HEK293 (cell line): ENCODE data around the gene SSU72.

ENCODE experiments used
- CTCF ChIA-PET: fragments of 350-600 bp; formaldehyde crosslinking; extraction: SDS; loops from one replicate; lab custom pipeline; 2021; ENCODE audit warnings: antibody characterized with exemption; lab: Yijun Ruan, JAX
- POLR2A ChIA-PET: fragments of 300-600 bp; formaldehyde crosslinking; extraction: SDS; loops from one replicate; lab custom pipeline; 2020; ENCODE audit warnings: antibody characterized with exemption, inconsistent platforms; lab: Yijun Ruan, JAX
- H3K27ac ChIP-seq: fragments of 200-500 bp; sonication (Bioruptor generic); 2 replicates; pipeline ENCODE4 v1.5.1; 2014; ENCODE audit warnings: low read depth, low read length, control low read depth, inconsistent platforms; ENCODE audit errors: extremely low read depth
- H3K36me3 ChIP-seq, 2 experiments: fragments of 200-500 bp in 1 of 2; sonication (Bioruptor generic) in 1 of 2; 1 replicate in 1 of 2; 2 replicates in 1 of 2; pipeline ENCODE4 v1.5.1; 2014 to 2017; ENCODE audit warnings: inconsistent platforms in 2 of 2, low read length in 2 of 2; ENCODE audit not compliant: control insufficient read depth in 2 of 2, insufficient read depth in 1 of 2
- H3K4me1 ChIP-seq: fragments of 200-500 bp; sonication (Bioruptor generic); 2 replicates; pipeline ENCODE4 v1.5.1; 2014; ENCODE audit warnings: mild to moderate bottlenecking, low read length, inconsistent platforms; ENCODE audit not compliant: control insufficient read depth, insufficient read depth
- H3K4me3 ChIP-seq: 2 replicates; pipeline ENCODE4 v1.5.1; 2011; ENCODE audit warnings: low read depth, mild to moderate bottlenecking, control low read depth, low read length, moderate library complexity
- H3K9me3 ChIP-seq: fragments of 200-500 bp; sonication (Bioruptor generic); 2 replicates; pipeline ENCODE4 v1.5.1; 2014; ENCODE audit warnings: low read depth, low read length, inconsistent platforms; ENCODE audit not compliant: control insufficient read depth, insufficient read depth
- EGR2 ChIP-seq: fragments of 450-650 bp; formaldehyde crosslinking; IDR thresholded peaks from 2 replicates; pipeline ENCODE4 v1.5.1; 2016; ENCODE audit warnings: low read depth, missing biosample characterization, missing genetic modification characterization
- GLIS1 ChIP-seq: fragments of 450-650 bp; formaldehyde crosslinking; IDR thresholded peaks from 2 replicates; pipeline ENCODE4 v1.5.1; 2016; ENCODE audit warnings: missing biosample characterization, missing genetic modification characterization
- GLIS2 ChIP-seq: fragments of 450-650 bp; formaldehyde crosslinking; IDR thresholded peaks from 2 replicates; pipeline ENCODE4 v1.5.1; 2016; ENCODE audit warnings: missing biosample characterization, missing genetic modification characterization
- KLF16 ChIP-seq: fragments of 450-650 bp; formaldehyde crosslinking; IDR thresholded peaks from 2 replicates; pipeline ENCODE4 v1.5.1; 2017; ENCODE audit warnings: missing biosample characterization, missing genetic modification characterization
- ZBTB1 ChIP-seq: fragments of 450-650 bp; formaldehyde crosslinking; IDR thresholded peaks from 2 replicates; pipeline ENCODE4 v1.5.1; 2016; ENCODE audit warnings: missing biosample characterization, missing genetic modification characterization
- ZFHX2 ChIP-seq: fragments of 450-650 bp; formaldehyde crosslinking; conservative IDR thresholded peaks from 2 replicates; pipeline ENCODE4 v1.5.1; 2016; ENCODE audit warnings: missing biosample characterization, missing genetic modification characterization
- ZIC2 ChIP-seq: fragments of 450-650 bp; formaldehyde crosslinking; IDR thresholded peaks from 2 replicates; pipeline ENCODE4 v1.5.1; 2016; ENCODE audit warnings: missing biosample characterization, missing genetic modification characterization
- ZNF324 ChIP-seq: fragments of 450-650 bp; formaldehyde crosslinking; IDR thresholded peaks from 2 replicates; pipeline ENCODE4 v1.5.1; 2016; ENCODE audit warnings: missing biosample characterization, missing genetic modification characterization
- ZNF341 ChIP-seq: fragments of 450-650 bp; formaldehyde crosslinking; IDR thresholded peaks from 2 replicates; pipeline ENCODE4; 2016; ENCODE audit warnings: low read depth, missing biosample characterization, missing genetic modification characterization
- ZNF394 ChIP-seq: fragments of 450-650 bp; formaldehyde crosslinking; IDR thresholded peaks from 2 replicates; pipeline ENCODE4 v1.5.1; 2016; ENCODE audit warnings: missing biosample characterization, missing genetic modification characterization, mild to moderate bottlenecking, moderate library complexity, borderline replicate concordance
- ZNF404 ChIP-seq: fragments of 450-650 bp; formaldehyde crosslinking; IDR thresholded peaks from 2 replicates; pipeline ENCODE4 v1.5.1; 2017; ENCODE audit warnings: missing biosample characterization, missing genetic modification characterization
- ZNF596 ChIP-seq: fragments of 450-650 bp; IDR thresholded peaks from 2 replicates; pipeline ENCODE4 v1.5.0; 2018; ENCODE audit warnings: missing biosample characterization, mild to moderate bottlenecking, missing genetic modification characterization, moderate library complexity
- ZNF660 ChIP-seq: fragments of 450-650 bp; IDR thresholded peaks from 2 replicates; pipeline ENCODE4 v1.5.1; 2018; ENCODE audit warnings: missing biosample characterization, mild to moderate bottlenecking, missing genetic modification characterization
- ZNF792 ChIP-seq: fragments of 450-650 bp; formaldehyde crosslinking; IDR thresholded peaks from 2 replicates; pipeline ENCODE4 v1.5.1; 2016; ENCODE audit warnings: missing biosample characterization, missing genetic modification characterization
- TF ChIP-seq, protein P1 (sequence below): fragments of 450-650 bp; formaldehyde crosslinking; IDR thresholded peaks from 2 replicates; pipeline ENCODE4 v1.5.1; 2016; ENCODE audit warnings: missing biosample characterization, missing genetic modification characterization
- TF ChIP-seq, protein P2 (sequence below): fragments of 450-650 bp; formaldehyde crosslinking; IDR thresholded peaks from 2 replicates; pipeline ENCODE4 v1.5.1; 2016; ENCODE audit warnings: missing biosample characterization, missing genetic modification characterization
- TF ChIP-seq, protein P3 (sequence below): fragments of 450-650 bp; formaldehyde crosslinking; IDR thresholded peaks from 2 replicates; pipeline ENCODE4 v1.5.1; 2017; ENCODE audit warnings: missing biosample characterization, missing genetic modification characterization

Gene SSU72

DNA sequence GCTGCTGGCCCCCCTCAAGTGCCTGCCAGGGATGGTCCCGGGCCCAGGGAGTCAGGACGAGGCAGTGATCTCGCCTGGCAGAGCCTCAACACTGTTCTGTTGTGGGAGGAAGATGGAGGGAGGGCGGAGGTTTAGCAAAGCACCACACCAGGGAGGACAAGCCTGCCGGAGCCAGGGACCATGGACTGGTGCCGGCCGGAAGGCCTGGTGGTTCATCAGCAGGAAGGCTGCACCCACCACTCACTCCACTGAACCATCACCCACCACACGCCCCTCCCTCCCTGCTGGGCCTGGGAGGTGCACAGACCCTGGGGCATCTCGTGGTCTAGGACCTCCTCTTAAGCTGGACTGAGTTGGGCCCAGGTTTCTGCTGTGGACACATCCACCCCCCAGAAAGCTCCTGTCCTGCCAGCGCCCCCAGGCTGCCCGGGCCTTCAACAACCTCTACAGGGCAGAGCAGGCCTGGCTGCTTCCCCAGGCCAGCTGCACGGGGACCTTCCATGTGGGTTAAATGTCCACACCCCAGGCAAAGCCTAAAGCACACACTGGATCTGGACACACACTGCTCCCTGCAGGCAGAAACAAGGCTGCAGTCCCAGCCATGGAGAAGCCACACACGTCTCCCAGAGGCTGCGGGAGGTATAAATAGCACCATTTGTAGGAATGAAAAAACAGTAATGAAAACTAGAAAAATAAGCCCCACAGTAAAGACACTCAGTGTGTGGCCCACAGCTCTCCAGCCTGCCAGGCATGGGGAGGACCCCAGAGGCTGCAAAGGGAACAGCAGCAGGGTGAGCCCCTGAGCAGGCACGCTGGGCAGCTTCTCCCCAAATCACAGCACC, 23.9 kb downstream of the SSU72 start:
- Histone ChIP-seq H3K27ac (peak overlapping the region; percentile 25; the same call in 1 of the 2 replicates), H3K36me3 (peaks cover 4 to 54% of the 10 kb centered on the region in 2 experiments; a peak in 2 of 3 replicates), H3K4me3 (no peak overlapping the region), H3K4me1 (no peaks in the 10 kb centered on the region; the same call in 1 of the 2 replicates), H3K9me3 (no peaks in the 10 kb centered on the region)
- POLR2A ChIA-PET = no interaction called here
- CTCF ChIA-PET = no interaction called here
- peak; percentile 84 for TF ChIP-seq GLIS1
- TF ChIP-seq, protein P1, sequence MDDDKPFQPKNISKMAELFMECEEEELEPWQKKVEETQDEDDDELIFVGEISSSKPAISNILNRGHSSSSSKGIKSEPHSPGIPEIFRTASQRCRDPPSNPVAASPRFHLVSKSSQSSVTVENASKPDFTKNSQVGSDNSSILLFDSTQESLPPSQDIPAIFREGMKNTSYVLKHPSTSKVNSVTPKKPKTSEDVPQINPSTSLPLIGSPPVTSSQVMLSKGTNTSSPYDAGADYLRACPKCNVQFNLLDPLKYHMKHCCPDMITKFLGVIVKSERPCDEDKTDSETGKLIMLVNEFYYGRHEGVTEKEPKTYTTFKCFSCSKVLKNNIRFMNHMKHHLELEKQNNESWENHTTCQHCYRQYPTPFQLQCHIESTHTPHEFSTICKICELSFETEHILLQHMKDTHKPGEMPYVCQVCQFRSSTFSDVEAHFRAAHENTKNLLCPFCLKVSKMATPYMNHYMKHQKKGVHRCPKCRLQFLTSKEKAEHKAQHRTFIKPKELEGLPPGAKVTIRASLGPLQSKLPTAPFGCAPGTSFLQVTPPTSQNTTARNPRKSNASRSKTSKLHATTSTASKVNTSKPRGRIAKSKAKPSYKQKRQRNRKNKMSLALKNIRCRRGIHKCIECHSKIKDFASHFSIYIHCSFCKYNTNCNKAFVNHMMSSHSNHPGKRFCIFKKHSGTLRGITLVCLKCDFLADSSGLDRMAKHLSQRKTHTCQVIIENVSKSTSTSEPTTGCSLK (tag by site-specific recombination) = no peak
- peak; percentile 14; the same call in 1 of the 2 replicates for TF ChIP-seq ZNF394 (tag by site-specific recombination)
- peak; percentile 57 for TF ChIP-seq ZIC2
- TF ChIP-seq, protein P2, sequence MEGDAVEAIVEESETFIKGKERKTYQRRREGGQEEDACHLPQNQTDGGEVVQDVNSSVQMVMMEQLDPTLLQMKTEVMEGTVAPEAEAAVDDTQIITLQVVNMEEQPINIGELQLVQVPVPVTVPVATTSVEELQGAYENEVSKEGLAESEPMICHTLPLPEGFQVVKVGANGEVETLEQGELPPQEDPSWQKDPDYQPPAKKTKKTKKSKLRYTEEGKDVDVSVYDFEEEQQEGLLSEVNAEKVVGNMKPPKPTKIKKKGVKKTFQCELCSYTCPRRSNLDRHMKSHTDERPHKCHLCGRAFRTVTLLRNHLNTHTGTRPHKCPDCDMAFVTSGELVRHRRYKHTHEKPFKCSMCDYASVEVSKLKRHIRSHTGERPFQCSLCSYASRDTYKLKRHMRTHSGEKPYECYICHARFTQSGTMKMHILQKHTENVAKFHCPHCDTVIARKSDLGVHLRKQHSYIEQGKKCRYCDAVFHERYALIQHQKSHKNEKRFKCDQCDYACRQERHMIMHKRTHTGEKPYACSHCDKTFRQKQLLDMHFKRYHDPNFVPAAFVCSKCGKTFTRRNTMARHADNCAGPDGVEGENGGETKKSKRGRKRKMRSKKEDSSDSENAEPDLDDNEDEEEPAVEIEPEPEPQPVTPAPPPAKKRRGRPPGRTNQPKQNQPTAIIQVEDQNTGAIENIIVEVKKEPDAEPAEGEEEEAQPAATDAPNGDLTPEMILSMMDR = peak; percentile 82
- peak; percentile 32; the same call in 1 of the 2 replicates for TF ChIP-seq GLIS2 (tag by site-specific recombination)
- TF ChIP-seq, protein P3, sequence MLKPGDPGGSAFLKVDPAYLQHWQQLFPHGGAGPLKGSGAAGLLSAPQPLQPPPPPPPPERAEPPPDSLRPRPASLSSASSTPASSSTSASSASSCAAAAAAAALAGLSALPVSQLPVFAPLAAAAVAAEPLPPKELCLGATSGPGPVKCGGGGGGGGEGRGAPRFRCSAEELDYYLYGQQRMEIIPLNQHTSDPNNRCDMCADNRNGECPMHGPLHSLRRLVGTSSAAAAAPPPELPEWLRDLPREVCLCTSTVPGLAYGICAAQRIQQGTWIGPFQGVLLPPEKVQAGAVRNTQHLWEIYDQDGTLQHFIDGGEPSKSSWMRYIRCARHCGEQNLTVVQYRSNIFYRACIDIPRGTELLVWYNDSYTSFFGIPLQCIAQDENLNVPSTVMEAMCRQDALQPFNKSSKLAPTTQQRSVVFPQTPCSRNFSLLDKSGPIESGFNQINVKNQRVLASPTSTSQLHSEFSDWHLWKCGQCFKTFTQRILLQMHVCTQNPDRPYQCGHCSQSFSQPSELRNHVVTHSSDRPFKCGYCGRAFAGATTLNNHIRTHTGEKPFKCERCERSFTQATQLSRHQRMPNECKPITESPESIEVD (tag by site-specific recombination) = no peak
- TF ChIP-seq ZNF660 (tag by site-specific recombination) = 0 out of 2 replicates have a peak, but pooled peaks have one; percentile 18

DNA sequence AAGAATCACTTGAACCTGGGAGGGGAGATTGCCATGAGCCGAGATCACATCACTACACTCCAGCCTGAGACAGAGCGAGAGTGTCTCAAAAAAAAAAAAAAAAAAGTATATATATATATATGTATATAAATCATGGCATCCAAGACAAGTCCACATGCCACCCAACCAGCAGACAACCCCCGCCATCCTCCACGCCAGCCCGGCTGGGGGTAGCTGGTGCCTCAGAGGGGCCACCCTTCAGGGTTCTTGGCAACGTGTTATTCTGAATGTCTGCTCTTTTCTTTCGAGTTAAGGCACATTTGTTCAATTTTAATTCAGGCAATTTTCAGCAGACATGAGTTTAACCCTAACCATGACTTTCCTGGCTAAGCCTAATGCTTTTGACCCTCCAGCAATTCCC, 24.6 kb downstream of the SSU72 start:
- no peaks in the 10 kb centered on the region for H3K9me3 ChIP-seq
- POLR2A ChIA-PET = no interaction called here
- no peaks in the 10 kb centered on the region; the same call in 1 of the 2 replicates for H3K4me1 ChIP-seq
- no peak overlapping the region for H3K27ac ChIP-seq
- CTCF ChIA-PET = no interaction called here
- H3K36me3 ChIP-seq = peaks cover 4 to 52% of the 10 kb centered on the region in 2 experiments; a peak in 2 of 3 replicates
- TF ChIP-seq ZNF324 (tag by site-specific recombination) = no peak
- TF ChIP-seq ZNF341 (tag by site-specific recombination) = no peak
- no peak for TF ChIP-seq ZNF404 (tag by site-specific recombination)
- TF ChIP-seq, all 188 proteins: peak for 0
- no peak overlapping the region for H3K4me3 ChIP-seq

DNA sequence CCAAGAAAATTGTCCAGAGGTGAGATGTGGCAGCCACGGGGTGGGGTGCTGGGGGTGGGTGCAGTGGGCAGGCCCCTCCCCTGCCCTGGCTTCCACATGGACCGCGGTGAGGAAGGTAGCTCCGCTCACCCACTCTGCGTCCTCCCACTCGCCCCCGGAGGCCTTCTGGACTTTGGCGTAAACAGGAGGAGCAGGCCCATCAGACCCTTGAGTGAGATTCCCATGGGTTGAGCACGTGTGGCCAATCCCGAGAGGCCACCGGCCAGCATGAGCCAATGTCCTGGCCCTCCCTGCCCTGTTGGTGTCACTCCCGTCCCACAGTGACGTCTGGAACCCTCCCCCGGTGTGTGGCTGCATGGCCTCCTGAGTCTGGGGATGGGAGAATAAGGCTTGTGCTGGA, 26.1 kb downstream of the SSU72 start:
- ChIA-PET CTCF (no interaction called here), POLR2A (interaction anchor here (0.6 to 1.2 kb wide), 2 partner anchors 13 to 150 kb away, joined by 3 to 4 read pairs; partner anchors contain the start of gene CCNL2)
- no peak overlapping the region for H3K4me3 ChIP-seq
- no peaks in the 10 kb centered on the region for H3K4me1 ChIP-seq
- H3K36me3 ChIP-seq = peaks cover 4 to 53% of the 10 kb centered on the region in 2 experiments; a peak in 2 of 3 replicates
- no peaks in the 10 kb centered on the region for H3K9me3 ChIP-seq
- no peak overlapping the region for H3K27ac ChIP-seq
- TF ChIP-seq ZBTB1 = no peak
- no peak for TF ChIP-seq KLF16
- no peak for TF ChIP-seq ZNF596 (tag by site-specific recombination)
- TF ChIP-seq EGR2 (tag by site-specific recombination) = peak; percentile 53
- peak; percentile 55 for TF ChIP-seq ZFHX2 (tag by site-specific recombination)
- TF ChIP-seq ZNF792 = no peak
